HG02623 (cell line): ENCODE measurements around the gene SLC25A30.
"Not testable (repeated sequence)": the region's sequence is repeated elsewhere in the genome, so short reads cannot be mapped to it uniquely, and the experiment has no call there.

Experiments
- ATAC-seq: cut with Tn5 transposase; IDR thresholded peaks from one replicate; pipeline ENCODE4 v1.9.1; 2021; ENCODE audit warnings: moderate library complexity; ENCODE audit not compliant: unreplicated experiment

SLC25A30 gene

DNA sequence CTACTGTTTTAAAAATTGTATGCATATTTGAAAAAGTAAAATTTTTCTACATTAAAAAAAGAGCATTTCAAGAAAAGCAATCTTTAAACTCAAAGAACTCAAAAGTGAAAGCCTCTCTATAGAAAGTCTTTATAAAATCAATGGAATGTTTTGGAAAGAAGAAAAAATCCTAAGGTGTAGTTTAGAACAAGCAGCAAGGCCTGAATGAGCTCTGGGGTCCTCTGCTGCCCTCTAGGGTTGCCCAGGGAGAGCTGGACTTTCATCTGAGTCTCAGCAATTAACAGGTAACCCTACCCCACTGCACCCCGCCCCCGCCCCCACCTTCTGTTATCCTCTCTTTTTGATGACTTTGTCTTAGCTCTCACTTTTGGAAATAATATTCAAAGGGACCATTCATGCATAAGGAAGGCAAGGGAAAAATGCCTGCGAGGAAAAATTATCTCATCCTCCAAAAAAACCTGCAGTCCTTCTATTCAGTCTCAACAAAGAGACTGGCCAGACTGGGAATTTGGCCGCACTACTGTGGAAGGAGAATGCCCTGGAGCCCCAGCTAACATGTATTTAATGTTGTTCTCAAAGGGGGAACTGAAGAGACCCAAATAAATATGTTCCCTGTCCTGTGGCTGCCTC is 24.1 kb downstream of the SLC25A30 start:
- no peak for ATAC-seq

DNA sequence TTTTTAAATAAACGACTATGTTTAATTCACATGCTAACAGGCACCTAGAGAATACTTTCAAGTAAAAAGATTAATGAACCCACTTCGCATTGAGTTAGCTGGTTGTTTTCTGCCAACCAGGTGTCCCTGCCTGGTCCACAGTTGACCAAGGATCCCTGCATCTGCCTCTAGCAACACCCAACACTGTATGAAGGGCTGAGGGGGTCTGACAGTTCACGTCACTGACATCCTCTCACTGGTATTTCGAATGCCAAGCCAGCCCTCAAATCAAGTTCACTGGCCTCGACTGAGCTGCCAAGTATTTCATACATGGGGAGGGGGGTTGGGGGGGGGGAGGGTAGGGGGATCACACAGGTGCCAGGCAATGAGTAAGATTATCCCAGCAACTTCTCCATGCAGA is 25.4 kb downstream of the SLC25A30 start:
- no peak for ATAC-seq

DNA sequence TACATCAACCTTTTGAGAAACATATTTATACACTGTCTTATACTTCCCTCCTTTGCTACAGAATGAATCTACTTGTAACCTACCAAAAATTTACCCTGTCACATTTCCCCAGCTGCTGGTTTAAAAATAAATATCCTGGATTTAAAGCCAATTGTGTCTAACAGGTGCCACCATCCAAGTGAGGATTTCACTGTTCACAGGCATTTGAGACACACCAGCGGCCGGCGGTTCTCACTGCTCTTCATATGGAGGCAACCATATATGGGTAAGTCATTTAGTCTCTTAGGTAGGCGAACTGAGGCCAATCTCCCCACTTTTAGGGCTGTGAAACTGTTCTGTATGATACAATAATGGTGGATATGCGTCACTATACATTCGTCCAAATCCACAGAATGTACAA is 26.2 kb downstream of the SLC25A30 start:
- no peak for ATAC-seq

DNA sequence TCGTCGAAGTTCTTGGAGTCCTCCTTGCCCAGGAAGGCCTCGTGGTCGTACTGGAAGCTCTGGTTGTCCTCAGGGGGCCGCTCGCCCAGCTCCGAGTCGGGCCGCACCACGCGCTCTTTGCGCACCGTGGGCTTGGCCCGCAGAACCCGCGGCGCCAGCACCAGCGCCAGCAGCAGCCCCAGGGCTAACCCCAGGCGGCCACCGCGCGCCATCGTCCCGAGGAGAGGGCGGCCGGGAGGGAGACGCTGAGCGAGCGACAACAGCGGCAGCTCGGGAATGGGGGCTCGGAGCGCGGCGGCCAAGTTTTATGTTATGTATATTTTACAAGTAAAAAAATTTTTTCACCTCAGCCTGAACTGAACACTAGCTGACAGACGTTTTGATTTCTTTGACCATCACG is 27.0 kb downstream of the SLC25A30 start:
- ATAC-seq = not testable (repeated sequence)

DNA sequence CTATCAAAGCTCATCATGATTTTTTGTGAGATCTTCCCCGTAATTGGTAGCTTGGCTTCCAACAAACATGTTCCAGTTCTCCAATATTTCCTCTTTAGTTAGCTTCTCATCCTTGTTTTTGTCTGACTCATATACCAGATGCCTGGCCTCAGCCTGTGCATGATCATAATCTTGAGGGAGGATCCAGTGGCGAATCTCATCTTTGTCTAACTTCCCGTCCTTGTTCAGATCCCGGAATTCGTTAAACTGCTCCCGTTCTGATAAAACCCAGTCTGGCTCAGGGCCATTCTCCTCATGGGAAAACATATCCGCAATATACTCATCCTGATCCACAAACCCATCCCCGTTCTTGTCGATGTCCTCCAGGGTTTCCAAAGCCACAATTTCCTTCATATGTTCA is 27.8 kb downstream of the SLC25A30 start:
- not testable (repeated sequence) for ATAC-seq

DNA sequence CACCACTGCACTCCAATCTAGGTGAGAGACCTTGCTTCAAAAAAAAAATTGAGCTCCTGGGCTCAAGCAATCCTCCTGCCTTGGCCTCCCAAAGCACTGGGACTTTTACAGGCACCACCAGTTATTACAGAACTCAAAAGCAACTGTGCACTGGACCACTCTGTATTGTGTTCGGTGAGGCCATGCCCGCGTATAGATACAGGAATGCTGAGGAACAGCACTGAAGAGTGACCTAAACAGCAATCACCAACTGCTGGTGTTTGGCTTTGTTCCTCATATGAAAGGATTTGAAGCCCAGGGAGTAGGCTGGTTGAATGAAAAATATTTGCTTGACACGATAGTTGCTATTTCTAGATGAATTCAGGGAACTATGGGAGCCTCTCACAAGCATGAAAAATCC is 29.5 kb downstream of the SLC25A30 start:
- ATAC-seq = no peak

DNA sequence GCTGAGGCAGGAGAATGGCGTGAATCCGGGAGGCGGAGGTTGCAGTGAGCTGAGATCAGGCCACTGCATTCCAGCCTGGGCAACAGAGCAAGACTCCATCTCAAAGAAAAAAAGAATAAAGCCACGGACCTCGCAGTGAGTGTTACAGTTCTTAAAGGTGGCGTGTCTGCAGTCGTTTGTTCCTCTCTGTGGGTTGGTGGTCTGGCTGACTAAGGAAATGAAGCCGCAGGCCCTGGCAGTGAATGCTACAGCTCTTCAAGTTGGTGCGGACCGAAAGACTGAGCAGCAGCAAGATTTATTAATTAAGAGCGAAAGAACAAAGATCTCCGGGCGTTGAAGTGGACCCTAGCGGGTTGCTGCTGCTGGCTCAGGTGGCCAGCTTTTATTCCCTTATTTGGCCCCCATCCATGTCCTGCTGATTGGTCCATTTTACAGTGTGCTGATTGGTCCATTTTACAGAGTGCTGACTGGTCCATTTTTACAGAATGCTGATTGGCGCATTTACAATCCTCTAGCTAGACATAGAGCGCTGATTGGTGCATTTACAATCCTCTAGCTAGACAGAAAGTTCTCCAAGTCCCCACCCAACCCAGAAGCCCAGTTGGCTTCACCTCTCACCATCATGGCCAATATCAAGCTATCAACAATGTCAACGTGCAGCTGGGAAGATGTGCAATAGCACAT is 31.1 kb downstream of the SLC25A30 start:
- ATAC-seq = not testable (repeated sequence)

DNA sequence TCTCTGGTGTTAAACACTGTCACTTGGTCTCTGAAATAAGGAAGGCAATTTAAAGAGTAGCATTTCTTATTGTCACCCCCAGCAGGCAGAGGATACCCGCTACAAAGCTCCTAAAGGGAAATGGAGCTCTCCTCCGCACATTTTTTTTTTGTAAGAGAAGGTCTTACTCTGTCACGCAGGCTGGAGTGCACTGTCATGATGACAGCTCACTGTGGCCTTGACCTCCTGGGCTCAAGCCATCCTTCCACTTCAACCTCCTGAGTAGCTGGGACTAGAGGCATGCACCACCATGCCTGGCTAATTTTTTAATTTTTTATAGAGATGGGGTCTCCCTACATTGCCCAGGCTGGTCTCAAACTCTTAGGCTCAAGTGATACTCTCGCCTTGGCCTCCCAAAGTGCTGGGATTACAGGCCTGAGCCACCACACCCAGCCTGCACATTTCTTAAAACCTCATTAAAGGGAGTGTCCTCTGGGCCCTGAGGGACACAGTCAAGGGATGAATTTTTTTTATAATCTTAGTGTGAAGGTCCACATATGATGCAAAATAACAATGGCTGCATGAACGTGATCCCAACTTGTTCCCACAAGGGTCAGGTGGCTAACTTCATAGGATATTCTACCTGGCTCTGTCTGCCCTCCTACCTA is 32.1 kb downstream of the SLC25A30 start:
- ATAC-seq = no peak

DNA sequence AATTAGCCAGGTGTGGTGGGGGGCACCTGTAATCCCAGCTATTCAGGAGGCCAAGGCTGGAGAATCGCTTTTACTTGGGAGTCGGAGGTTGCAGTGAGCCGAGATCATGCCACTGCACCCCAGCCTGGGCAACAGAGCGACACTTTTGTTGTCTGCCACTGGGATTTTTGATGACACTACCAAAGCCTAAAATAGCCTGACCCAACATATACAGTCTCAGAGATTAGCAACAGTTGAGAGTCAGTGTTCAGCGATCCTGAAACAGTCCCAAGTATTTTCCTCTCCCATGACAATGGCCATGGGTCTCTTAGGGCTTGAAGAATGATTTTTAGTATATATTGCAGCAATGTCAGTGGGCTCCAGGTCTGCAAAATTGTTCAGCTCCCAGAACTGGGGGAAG is 32.9 kb downstream of the SLC25A30 start:
- ATAC-seq = no peak

DNA sequence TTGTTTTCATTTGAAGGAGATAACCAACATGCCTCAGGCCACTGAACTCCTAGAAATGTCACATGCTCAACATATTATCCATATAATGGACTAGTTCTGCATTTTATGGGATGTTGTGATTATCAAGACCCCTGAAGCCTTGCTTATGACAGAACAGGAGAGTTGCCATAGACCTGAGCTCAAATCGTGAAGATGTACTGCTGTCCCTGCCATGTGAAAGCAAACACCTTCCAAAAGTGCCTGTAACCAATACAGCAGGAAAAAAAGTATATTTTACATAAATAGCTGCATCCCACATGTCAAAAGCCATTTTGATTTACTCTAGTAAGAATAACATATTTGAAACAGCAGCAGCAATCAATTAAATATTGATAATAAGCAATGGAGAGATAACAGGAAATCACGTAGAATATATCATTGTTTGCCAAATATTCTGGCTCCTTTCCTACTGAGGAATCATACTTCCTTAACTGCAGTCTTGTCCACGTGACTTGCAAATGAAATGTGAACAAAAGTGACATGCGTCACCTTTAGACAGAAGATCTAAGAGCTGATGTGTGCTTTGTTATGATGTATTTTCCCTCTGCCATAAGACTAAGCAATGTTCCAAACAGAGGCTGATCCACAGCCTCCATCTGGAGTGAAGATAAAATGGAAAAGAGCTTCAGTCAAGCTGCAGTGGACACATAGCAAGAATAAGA is 33.5 kb downstream of the SLC25A30 start:
- ATAC-seq = no peak

DNA sequence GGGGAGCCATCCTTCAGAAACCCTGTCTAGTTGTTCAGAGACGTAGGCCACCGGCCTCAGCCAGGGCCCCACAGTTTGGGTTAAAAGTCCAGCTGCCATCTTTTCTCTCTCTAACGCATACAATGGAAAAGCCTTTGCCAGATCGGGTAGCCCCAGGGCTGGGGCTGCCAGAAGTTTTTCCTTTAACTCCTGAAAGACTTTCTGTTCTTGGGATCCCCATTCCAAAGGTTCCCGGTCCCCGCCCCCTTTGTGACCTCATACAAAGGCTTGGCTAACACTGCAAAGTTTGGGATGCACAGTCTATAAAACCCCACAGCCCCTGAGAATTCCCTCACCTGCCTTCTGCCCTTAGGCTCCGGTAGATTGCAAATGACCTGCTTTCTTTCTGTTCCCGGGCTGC is 35.4 kb downstream of the SLC25A30 start:
- not testable (repeated sequence) for ATAC-seq

DNA sequence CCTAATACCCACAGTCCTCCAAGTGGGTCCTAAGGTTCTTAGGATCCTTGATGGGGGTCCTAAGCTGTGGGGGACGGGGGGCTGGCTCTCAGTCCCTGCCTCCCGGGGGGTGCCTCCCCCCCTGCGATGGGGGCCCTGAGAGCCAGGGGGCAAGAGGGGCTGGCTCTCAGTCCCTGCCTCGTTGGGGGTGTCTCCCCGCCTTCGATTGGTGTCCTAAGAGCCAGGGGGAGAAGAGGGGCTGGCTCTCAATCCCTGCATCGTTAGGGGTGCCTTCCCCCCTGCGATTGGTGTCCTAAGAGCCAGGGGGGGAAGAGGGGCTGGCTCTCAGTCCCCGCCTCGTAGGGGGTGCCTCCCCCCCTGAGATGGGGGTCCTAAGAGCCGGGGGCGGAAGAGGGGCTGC is 37.0 kb downstream of the SLC25A30 start:
- no peak for ATAC-seq

DNA sequence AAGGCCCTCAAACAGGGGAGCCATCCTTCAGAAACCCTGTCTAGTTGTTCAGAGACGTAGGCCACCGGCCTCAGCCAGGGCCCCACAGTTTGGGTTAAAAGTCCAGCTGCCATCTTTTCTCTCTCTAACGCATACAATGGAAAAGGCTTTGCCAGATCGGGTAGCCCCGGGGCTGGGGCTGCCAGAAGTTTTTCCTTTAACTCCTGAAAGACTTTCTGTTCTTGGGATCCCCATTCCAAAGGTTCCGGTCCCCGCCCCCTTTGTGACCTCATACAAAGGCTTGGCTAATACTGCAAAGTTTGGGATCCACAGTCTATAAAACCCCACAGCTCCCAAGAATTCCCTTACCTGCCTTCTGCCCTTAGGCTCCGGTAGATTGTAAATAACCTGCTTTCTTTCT is 37.5 kb downstream of the SLC25A30 start:
- not testable (repeated sequence) for ATAC-seq

DNA sequence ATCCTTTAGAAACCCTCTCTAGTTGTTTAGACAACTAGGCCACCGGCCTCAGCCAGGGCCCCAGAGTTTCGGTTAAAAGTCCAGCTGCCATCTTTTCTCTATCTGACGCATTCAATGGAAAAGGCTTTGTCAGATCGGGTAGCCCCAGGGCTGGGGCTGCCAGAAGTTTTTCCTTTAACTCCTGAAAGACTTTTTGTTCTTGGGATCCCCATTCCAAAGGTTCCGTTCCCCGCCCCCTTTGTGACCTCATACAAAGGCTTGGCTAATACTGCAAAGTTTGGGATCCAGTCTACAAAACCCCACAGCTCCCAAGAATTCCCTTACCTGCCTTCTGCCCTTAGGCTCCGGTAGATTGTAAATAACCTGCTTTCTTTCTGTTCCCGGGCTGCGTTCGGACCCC is 38.7 kb downstream of the SLC25A30 start:
- ATAC-seq = not testable (repeated sequence)

DNA sequence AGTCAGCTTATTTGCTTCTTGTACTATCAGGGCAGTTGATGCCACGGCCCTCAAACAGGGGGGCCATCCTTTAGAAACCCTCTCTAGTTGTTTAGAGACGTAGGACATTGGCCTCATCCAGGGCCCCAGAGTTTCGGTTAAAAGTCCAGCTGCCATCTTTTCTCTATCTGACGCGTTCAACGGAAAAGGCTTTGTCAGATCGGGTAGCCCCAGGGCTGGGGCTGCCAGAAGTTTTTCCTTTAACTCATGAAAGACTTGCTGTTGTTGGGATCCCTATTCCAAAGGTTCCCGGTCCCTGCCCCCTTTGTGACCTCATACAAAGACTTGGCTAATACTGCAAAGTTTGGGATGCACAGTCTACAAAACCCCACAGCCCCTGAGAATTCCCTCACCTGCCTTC is 39.4 kb downstream of the SLC25A30 start:
- ATAC-seq = not testable (repeated sequence)

DNA sequence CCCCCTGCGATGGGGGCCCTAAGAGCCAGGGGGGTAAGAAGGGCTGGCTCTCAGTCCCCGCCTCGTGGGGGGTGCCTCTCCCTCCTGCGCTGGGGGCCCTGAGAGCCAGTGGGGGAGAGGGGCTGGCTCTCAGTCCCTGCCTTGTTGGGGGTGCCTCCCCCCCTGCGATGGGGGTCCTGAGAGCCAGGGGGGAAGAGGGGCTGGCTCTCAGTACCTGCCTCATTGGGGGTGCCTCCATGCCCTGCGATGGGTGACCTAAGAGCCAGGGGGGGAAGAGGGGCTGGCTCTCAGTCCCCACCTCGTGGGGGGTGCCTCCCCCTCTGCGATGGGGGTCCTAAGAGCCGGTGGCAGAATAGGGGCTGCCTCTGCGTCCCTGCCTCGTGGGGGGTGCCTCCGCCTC is 40.9 kb downstream of the SLC25A30 start:
- not testable (repeated sequence) for ATAC-seq

DNA sequence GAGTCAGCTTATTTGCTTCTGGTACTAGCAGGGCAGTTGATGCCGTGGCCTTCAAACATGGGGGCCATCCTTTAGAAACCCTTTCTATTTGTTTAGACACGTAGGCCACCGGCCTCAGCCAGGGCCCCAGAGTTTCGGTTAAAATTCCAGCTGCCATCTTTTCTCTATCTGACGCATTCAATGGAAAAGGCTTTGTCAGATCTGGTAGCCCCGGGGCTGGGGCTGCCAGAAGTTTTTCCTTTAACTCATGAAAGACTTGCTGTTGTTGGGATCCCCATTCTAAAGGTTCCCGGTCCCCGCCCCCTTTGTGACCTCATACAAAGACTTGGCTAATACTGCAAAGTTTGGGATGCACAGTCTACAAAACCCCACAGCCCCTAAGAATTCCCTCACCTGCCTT is 41.5 kb downstream of the SLC25A30 start:
- ATAC-seq = not testable (repeated sequence)

DNA sequence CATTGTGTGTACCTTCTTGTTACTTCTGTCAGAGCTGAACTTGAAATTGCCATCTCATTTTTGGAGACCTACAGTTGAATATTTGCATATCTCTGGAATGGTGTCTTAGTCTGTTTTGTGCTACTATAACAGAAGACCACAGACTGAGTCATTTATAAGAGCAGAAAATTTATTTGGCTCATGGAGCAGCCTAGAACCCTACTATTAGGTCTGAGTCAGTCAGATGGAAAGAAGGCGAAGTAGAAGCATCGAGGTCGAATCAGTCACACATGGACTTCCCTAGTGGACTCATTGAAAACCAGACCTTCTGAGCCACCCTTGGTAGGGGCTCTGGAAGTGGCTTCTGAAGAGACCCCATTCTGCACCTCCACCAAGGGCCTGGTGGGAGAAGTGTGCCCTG is 43.3 kb downstream of the SLC25A30 start:
- ATAC-seq = no peak

DNA sequence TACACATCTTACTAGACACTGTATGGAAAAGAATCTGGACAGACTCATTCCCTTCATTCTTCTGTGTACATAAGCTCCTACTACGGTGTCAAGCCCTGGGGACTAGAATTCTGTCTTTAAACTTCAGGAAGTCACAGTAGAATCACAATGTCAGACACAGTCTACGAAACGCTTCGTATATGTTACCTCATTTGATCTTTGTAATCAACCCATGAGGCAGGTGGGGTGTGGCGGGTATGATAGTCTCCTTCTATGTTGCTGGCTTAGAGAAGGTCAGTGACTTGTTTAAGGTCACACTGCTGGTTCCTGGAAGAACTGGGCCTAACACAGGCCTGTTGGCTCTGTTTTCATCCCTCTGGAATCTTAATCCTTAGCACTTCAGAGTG is 45.0 kb downstream of the SLC25A30 start:
- ATAC-seq = no peak

DNA sequence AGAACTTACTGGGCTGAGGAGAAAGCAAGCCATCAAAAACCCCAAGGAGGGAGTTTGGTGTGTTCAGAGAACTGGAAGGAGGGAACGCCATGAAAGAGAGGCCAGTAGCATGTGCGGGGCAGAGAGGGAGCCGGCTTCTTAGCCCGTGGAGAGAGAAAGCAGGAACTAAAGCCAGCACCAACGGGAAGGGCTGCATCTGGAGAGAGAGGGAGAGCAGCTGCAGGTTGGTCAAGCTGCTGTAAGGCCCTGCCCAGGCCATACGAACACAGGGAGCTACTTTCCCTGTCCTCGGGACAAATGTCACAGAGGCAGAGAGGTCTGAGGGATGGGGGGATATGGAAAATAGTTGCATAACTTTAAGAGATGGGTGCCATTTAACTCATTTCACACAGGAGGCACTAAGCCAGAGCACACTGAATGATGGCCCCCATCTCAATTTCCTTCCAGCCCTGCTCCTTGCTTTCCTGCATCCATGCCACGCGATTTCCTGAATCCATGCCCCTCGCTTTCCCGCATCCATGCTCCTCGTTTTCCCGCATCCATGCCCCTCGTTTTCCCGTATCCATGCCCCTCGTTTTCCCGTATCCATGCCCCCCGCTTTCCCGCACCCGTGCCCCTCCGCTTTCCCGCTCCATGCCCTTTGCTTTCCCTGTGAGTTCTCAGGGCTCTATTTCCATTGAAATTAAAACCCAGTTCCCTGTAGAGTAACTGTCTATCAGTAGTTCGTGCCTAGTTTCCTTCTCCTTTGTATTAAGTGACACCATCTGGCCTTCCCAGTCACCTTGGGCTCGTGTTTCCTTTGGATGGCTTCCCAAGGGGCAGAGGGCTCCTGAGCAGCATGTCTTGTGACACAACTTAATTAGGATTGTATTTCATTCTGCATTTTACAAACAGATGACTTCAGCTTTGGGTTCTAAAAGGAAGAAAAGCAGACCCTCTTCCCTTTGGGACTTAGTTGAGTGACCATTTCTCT is 45.7 kb downstream of the SLC25A30 start:
- ATAC-seq = no peak
